Cardiac fibroblast (primary cell): ENCODE results near the gene CCNL2.

ENCODE experiments used
- DNase-seq, 2 donors: peaks; one replicate each; pipeline versions ENCODE4 v3.0.0 to v3.0.0-alpha.2; 2010; ENCODE audit warnings: low read depth in 2 of 2
- H3K4me3 ChIP-seq, 2 donors: replicated peaks in 1 of 2; 1 replicate in 1 of 2; 2 replicates in 1 of 2; pipeline ENCODE4 v1.5.1; 2011; ENCODE audit warnings: low read depth in 2 of 2, low read length in 2 of 2, mild to moderate bottlenecking in 2 of 2, moderate library complexity in 1 of 2
- CTCF ChIP-seq: IDR thresholded peaks from one replicate; pipeline ENCODE4 v1.5.1; 2011; ENCODE audit warnings: low read depth, mild to moderate bottlenecking, low read length, inconsistent platforms

CCNL2 gene

DNA sequence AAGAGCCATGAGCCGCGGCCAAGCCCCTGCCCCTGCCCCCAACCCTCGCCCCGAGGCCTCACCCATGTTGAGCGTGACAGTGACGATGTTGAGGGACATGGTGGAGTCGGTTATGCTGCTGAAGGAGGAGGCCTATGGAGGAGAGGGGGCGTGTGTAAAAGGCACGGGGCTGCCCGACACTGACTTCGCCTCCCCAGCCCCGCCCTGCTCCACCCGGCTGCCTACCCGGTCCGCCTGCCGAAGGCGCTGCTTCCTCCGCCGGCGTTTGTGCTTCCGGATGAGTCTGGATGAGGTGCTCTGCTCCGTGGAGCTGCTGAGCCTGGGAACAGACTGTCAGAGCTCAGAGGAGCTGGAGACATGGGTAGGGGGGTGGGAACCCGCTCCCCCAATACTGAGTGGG is 59.0 kb downstream of the CCNL2 start:
- no peak for TF ChIP-seq CTCF
- DNase-seq, result no peak
- no peak overlapping the region for H3K4me3 ChIP-seq

DNA sequence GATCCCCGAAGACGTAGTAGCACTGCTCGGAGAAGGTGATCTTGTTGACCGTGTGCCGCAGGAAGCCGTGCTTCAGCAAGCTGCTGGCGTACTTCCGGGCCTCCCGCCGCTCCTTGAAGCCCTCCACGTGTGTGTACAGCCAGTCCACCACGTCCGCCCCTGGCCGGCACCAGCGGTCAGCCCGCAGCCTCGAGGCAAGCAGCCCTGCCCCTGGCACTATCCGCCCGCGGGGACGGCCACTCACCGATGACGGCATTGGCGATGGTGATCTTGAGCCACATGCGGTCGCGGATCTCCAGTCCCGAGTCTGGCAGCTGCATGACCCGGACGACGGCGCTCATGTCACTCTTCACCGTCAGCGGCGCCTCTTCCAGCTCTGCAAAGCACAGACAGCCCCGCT is 60.9 kb downstream of the CCNL2 start:
- DNase-seq, result no peak
- no peak overlapping the region for H3K4me3 ChIP-seq
- no peak for TF ChIP-seq CTCF

DNA sequence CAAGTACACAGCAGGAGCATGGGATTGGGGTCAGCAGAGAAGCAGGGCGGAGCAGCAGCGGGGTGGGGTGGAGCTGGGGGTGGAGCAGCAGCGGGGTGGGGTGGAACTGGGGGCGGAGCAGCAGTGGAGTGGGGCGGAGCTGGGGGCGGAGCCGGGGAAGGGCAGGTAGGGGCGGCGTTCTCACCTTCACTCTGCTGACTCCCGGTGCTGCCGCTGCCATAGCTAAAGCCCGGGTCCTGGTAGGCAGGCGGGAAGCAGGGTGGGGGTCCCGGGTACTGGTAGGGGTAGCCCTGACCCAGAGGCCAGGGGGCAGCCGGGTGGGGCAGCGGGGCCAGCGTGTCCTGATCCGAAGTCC is 61.4 kb downstream of the CCNL2 start:
- H3K4me3 ChIP-seq, result no peak overlapping the region
- DNase-seq, result no peak

DNA sequence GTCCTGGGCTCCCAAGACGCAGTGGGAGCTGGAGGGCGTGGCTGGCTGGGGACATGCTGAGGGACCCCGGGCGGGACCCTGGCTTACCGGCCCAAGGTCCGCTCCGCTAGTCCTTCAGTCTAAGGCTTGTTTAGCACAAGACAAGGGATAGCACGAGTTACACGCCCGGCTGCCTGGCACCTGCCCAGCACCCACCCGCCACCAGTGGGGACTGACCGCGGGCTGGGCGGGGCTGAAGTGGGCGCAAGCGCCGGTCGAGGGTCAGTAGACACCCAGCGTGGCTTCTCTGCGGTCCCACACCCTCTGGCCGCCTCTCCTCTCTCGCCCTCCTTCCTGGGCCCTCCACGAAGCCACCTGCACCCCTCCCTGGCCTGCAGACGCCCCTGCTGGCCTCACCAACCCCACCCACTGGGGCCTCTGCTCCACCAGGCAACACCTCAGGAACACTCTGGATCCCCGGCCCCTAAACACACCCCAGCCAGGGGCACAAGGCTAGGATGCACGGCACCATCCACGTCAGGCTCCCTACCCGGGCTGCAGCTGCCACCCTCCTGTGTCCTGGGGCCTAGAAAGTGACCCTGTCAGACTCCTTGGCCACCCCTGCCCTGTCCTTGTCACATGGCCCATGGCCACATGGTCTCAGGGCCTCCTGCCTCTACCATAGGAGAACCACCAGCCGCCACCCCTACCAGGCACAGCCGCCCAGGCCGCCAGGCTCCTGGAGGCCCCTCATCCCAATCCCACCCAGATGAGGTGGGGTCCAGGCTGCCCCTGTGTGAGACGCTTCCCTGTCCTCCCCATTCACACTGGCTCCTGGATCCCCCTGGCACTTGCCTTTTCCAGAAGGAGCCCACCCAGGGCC is 62.0 kb downstream of the CCNL2 start:
- no peak for DNase-seq
- TF ChIP-seq CTCF, result no peak
- H3K4me3 ChIP-seq, result no peak overlapping the region

More for the DNA sequence above, 61.4 kb downstream of the CCNL2 start:
- no peak for TF ChIP-seq CTCF

- DNase-seq, result no peak
- H3K4me3 ChIP-seq, result no peak overlapping the region
- no peak for TF ChIP-seq CTCF
Observed at GRCh38 chr1:1336446-1336845, 62.7 kb downstream of the CCNL2 start.

DNA sequence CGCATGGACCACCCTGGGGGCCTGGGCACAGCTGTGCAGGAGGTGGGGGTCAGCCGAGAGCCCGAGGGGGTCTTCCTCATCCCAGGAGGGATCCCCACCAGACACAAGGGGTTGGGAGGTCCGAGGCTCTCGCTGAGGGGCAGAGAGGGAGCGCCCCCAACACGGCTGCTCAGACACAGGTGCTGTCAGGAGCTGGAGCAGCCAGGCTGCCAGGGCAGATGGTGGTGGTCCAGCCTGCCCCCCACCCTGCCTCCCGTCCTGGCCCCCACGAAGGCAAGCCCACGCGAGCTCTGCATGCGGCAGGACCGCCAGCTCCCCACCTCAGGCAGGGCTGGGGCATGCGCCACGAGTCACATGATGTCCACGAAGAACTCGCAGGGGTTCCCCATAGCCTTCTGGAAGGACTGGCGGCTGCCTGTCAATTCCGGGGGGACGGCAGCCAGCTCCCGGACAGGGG is 63.3 kb downstream of the CCNL2 start:
- no peak overlapping the region for H3K4me3 ChIP-seq
- DNase-seq, result no peak
- TF ChIP-seq CTCF, result no peak
